Rectal smooth muscle tissue (tissue), 1 donor: ENCODE measurements around the gene ARTN.

Experiments used
- H3K27ac ChIP-seq: one replicate; pipeline ENCODE4 v1.7.0; 2013; ENCODE audit warnings: low read depth, low read length, inconsistent platforms
- H3K27me3 ChIP-seq: one replicate; pipeline ENCODE4 v1.7.0; 2013; ENCODE audit warnings: low read length; ENCODE audit not compliant: control insufficient read depth, insufficient read depth
- H3K36me3 ChIP-seq: one replicate; pipeline ENCODE4 v1.7.0; 2013; ENCODE audit warnings: low read length; ENCODE audit not compliant: control insufficient read depth, insufficient read depth
- H3K4me1 ChIP-seq: one replicate; pipeline ENCODE4 v1.7.0; 2013; ENCODE audit warnings: low read length; ENCODE audit not compliant: control insufficient read depth, insufficient read depth
- H3K4me3 ChIP-seq: one replicate; pipeline ENCODE4 v1.7.0; 2013; ENCODE audit warnings: low read length
- H3K9ac ChIP-seq: one replicate; pipeline ENCODE4 v1.7.0; 2013; ENCODE audit warnings: low read length

Gene ARTN

GRCh38 chr1:43945674-43946235 lies 12.2 kb downstream of the ARTN start:
- H3K27me3 ChIP-seq = no peaks in the 10 kb centered on the region
- H3K4me1 ChIP-seq = peaks cover 23% of the 10 kb centered on the region
- H3K4me3 ChIP-seq = peak overlapping the region; percentile 100
- peaks cover 11% of the 10 kb centered on the region for H3K36me3 ChIP-seq
- H3K9ac ChIP-seq = peak overlapping the region; percentile 80
- H3K27ac ChIP-seq = peak overlapping the region; percentile 99

- Histone ChIP-seq H3K4me1 (peaks cover 23% of the 10 kb centered on the region), H3K9ac (peak within 1 kb of the TSS; percentile 94), H3K36me3 (peaks cover 11% of the 10 kb centered on the region), H3K27me3 (no peaks in the 10 kb centered on the region), H3K27ac (peak within 1 kb of the TSS; percentile 99), H3K4me3 (peak within 1 kb of the TSS; percentile 100)
Measured at GRCh38 chr1:43946236-43947060, 12.8 kb downstream of the ARTN start, which contains the start of gene IPO13. Gene IPO13 (plus strand): TSS chr1:43946950. CDS start chr1:43947601, 651 bp downstream.

GRCh38 chr1:43947061-43947873 lies 13.7 kb downstream of the ARTN start:
- H3K9ac ChIP-seq = peak overlapping the region; percentile 94
- peaks cover 23% of the 10 kb centered on the region for H3K4me1 ChIP-seq
- peaks cover 11% of the 10 kb centered on the region for H3K36me3 ChIP-seq
- peak overlapping the region; percentile 99 for H3K27ac ChIP-seq
- H3K4me3 ChIP-seq = peak overlapping the region; percentile 100
- no peaks in the 10 kb centered on the region for H3K27me3 ChIP-seq

GRCh38 chr1:43947874-43948437 lies 14.4 kb downstream of the ARTN start:
- peaks cover 23% of the 10 kb centered on the region for H3K4me1 ChIP-seq
- H3K27ac ChIP-seq = peak overlapping the region; percentile 37
- no peaks in the 10 kb centered on the region for H3K27me3 ChIP-seq

GRCh38 chr1:43949678-43950077 lies 16.1 kb downstream of the ARTN start:
- peaks cover 7% of the 10 kb centered on the region for H3K36me3 ChIP-seq
- peaks cover 23% of the 10 kb centered on the region for H3K4me1 ChIP-seq
- no peaks in the 10 kb centered on the region for H3K27me3 ChIP-seq
- no peak overlapping the region for H3K9ac ChIP-seq
- no peak overlapping the region for H3K4me3 ChIP-seq
- no peak overlapping the region for H3K27ac ChIP-seq

More at GRCh38 chr1:43947874-43948437, 14.4 kb downstream of the ARTN start:
- Histone ChIP-seq H3K4me3 (peak overlapping the region; percentile 100), H3K9ac (peak overlapping the region; percentile 49), H3K36me3 (peaks cover 7% of the 10 kb centered on the region)

GRCh38 chr1:43951021-43951985 lies 17.7 kb downstream of the ARTN start:
- Histone ChIP-seq H3K4me1 (peaks cover 13% of the 10 kb centered on the region), H3K27ac (no peak overlapping the region), H3K36me3 (peaks cover 7% of the 10 kb centered on the region), H3K27me3 (no peaks in the 10 kb centered on the region), H3K9ac (no peak overlapping the region), H3K4me3 (no peak overlapping the region)

- Histone ChIP-seq H3K4me1 (peaks cover 8% of the 10 kb centered on the region), H3K9ac (no peak overlapping the region), H3K4me3 (no peak overlapping the region), H3K27me3 (no peaks in the 10 kb centered on the region), H3K36me3 (peaks cover 21% of the 10 kb centered on the region), H3K27ac (no peak overlapping the region)
Measured at GRCh38 chr1:43952731-43953346, 19.2 kb downstream of the ARTN start.

GRCh38 chr1:43953361-43953760 lies 19.8 kb downstream of the ARTN start:
- H3K36me3 ChIP-seq = peaks cover 25% of the 10 kb centered on the region
- no peak overlapping the region for H3K9ac ChIP-seq
- peaks cover 2% of the 10 kb centered on the region for H3K4me1 ChIP-seq
- H3K27me3 ChIP-seq = no peaks in the 10 kb centered on the region
- no peak overlapping the region for H3K4me3 ChIP-seq
- H3K27ac ChIP-seq = no peak overlapping the region

- H3K4me1 ChIP-seq = no peaks in the 10 kb centered on the region
- H3K9ac ChIP-seq = no peak overlapping the region
- peaks cover 25% of the 10 kb centered on the region for H3K36me3 ChIP-seq
- H3K27ac ChIP-seq = no peak overlapping the region
- H3K4me3 ChIP-seq = no peak overlapping the region
- H3K27me3 ChIP-seq = no peaks in the 10 kb centered on the region
Measured at GRCh38 chr1:43954036-43954435, 20.4 kb downstream of the ARTN start.

- Histone ChIP-seq H3K27ac (no peak overlapping the region), H3K36me3 (peaks cover 20% of the 10 kb centered on the region), H3K9ac (no peak overlapping the region)
Measured at GRCh38 chr1:43956234-43956633, 22.6 kb downstream of the ARTN start.

GRCh38 chr1:43957407-43958040 lies 23.9 kb downstream of the ARTN start:
- Histone ChIP-seq H3K27ac (no peak overlapping the region), H3K36me3 (peaks cover 22% of the 10 kb centered on the region), H3K9ac (no peak overlapping the region), H3K4me1 (no peaks in the 10 kb centered on the region), H3K27me3 (no peaks in the 10 kb centered on the region), H3K4me3 (no peak overlapping the region)

More at GRCh38 chr1:43956234-43956633, 22.6 kb downstream of the ARTN start:
- no peak overlapping the region for H3K4me3 ChIP-seq
- H3K27me3 ChIP-seq = no peaks in the 10 kb centered on the region
- no peaks in the 10 kb centered on the region for H3K4me1 ChIP-seq
